Loucy (cell line): ENCODE data around the gene CENPP.
"Not testable (repeated sequence)": the region's sequence is repeated elsewhere in the genome, so short reads cannot be mapped to it uniquely, and the experiment has no call there.

Experiments
- H2AFZ ChIP-seq: fragments of 200-600 bp; sonication (generic); 2 replicates; pipeline ENCODE4 v1.6.0; 2016; ENCODE audit warnings: antibody characterized with exemption, mild to moderate bottlenecking, low read length, moderate library complexity
- H3F3A ChIP-seq: fragments of 200-600 bp; 2 replicates; pipeline ENCODE4 v1.6.0; 2016; ENCODE audit warnings: antibody characterized with exemption, low read depth, mild to moderate bottlenecking
- H3K27me3 ChIP-seq: fragments of 200-600 bp; sonication (generic); 2 replicates; pipeline ENCODE4 v1.6.1; 2014; ENCODE audit warnings: low read length, mild to moderate bottlenecking; ENCODE audit not compliant: insufficient read depth, poor library complexity, severe bottlenecking
- H3K36me3 ChIP-seq: fragments of 200-600 bp; sonication (generic); 2 replicates; pipeline ENCODE4 v1.6.1; 2016; ENCODE audit warnings: low read length; ENCODE audit not compliant: insufficient read depth
- H3K4me1 ChIP-seq: fragments of 200-600 bp; sonication (generic); 2 replicates; pipeline ENCODE4 v1.5.1; 2014; ENCODE audit warnings: low read length, mild to moderate bottlenecking; ENCODE audit not compliant: insufficient read depth, poor library complexity, severe bottlenecking
- H3K4me2 ChIP-seq: fragments of 200-600 bp; sonication (generic); 2 replicates; pipeline ENCODE4 v1.6.0; 2014; ENCODE audit warnings: antibody characterized with exemption, low read length, low read depth, mild to moderate bottlenecking; ENCODE audit not compliant: poor library complexity, severe bottlenecking
- H3K4me3 ChIP-seq: fragments of 200-600 bp; sonication (generic); 2 replicates; pipeline ENCODE4 v1.5.1; 2014; ENCODE audit warnings: low read length, mild to moderate bottlenecking, mixed read lengths; ENCODE audit not compliant: poor library complexity, severe bottlenecking
- H3K79me2 ChIP-seq: fragments of 200-600 bp; sonication (generic); 2 replicates; pipeline ENCODE4 v1.6.1; 2014; ENCODE audit warnings: low read length; ENCODE audit not compliant: insufficient read depth
- H3K9ac ChIP-seq: fragments of 200-600 bp; sonication (generic); 2 replicates; pipeline ENCODE4 v1.6.0; 2014; ENCODE audit warnings: mild to moderate bottlenecking, low read depth, low read length, moderate library complexity; ENCODE audit not compliant: poor library complexity, severe bottlenecking
- H3K9me2 ChIP-seq: fragments of 200-600 bp; sonication (generic); replicated peaks from 2 replicates; pipeline ENCODE4 v1.6.1; 2016; ENCODE audit warnings: low read depth, low read length, mixed read lengths
- H3K9me3 ChIP-seq: fragments of 200-600 bp; sonication (generic); 2 replicates; pipeline ENCODE4 v1.6.1; 2014; ENCODE audit warnings: mild to moderate bottlenecking, antibody characterized with exemption, low read length, low read depth; ENCODE audit not compliant: insufficient read depth
- H4K20me1 ChIP-seq: fragments of 200-600 bp; sonication (generic); 2 replicates; pipeline ENCODE4 v1.6.0; 2014; ENCODE audit warnings: antibody characterized with exemption, low read length, mild to moderate bottlenecking; ENCODE audit not compliant: insufficient read depth, poor library complexity, severe bottlenecking
- CTCF ChIP-seq: fragments of 200-600 bp; sonication (generic); conservative IDR thresholded peaks from 2 replicates; pipeline ENCODE4 v1.5.1; 2014; ENCODE audit warnings: mild to moderate bottlenecking, antibody characterized with exemption, low read length
- EZH2phosphoT487 ChIP-seq: fragments of 200-600 bp; IDR thresholded peaks from 2 replicates; pipeline ENCODE4 v1.6.1; 2018; ENCODE audit warnings: antibody characterized with exemption, mild to moderate bottlenecking, moderate library complexity, borderline replicate concordance

Gene CENPP

DNA sequence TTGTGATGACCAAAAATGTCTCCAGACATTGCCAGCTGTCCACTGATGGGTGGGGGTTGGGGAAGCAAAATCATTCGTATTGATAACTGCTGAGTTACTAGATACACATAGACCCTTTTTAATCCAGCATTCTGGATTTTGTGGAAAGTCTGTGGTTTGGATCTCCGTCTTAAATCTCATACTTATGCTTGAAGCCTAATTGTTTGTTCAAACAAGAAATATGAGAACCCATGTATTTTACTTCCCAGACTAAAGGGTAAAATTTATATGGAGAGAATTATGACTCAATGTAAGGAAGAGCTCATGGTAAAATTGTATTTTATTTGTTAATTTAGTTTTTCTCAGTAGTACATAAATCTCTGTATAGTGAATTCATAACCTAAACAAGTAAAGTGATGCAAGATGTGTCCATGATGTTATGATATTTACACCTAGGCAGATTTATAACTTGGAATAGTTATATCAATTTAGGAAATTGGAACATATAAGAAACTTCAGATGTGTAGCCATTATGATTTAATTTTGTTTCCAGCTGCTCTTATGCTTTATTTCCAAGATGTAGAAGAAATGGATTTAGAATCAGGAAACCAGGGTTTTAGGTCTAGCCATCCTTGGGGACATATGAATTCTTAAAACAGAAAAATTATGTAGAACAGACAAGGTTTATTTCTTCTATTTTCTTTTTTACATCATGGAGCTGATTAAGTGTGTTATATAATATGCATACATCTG is 83.2 kb downstream of the CENPP start:
- H3F3A ChIP-seq, result peaks cover 5% of the 10 kb centered on the region; the same call in 1 of the 2 replicates
- H3K4me3 ChIP-seq, result no peak overlapping the region
- no peak for TF ChIP-seq EZH2phosphoT487
- no peak for TF ChIP-seq CTCF
- no peaks in the 10 kb centered on the region for H4K20me1 ChIP-seq
- H3K27me3 ChIP-seq, result no peaks in the 10 kb centered on the region
- H3K4me2 ChIP-seq, result no peak overlapping the region
- H3K9me3 ChIP-seq, result no peaks in the 10 kb centered on the region
- peaks cover 56% of the 10 kb centered on the region for H3K4me1 ChIP-seq
- H3K36me3 ChIP-seq, result 0 out of 2 replicates have a peak, but pooled peaks cover 2% of the 10 kb centered on the region
- H3K79me2 ChIP-seq, result peaks cover 53% of the 10 kb centered on the region
- H2AFZ ChIP-seq, result no peak overlapping the region
- H3K9ac ChIP-seq, result no peak overlapping the region
- no peaks in the 10 kb centered on the region for H3K9me2 ChIP-seq

DNA sequence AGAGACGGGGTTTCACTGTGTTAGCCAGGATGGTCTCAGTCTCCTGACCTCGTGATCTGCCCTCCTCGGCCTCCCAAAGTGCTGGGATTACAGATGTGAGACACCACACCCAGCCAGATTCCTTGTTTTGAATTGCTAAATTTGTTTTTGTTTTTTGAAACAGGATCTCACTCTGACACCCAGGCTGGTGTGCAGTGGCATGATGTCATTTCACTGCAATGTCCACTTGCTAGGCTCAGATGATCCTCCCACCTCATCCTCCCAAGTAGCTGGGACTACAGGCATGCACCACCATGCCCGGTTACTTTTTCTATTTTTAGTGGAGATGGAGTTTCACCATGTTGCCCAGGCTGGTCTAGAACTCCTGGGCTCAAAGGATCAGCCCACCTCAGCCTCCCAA is 85.4 kb downstream of the CENPP start:
- not testable (repeated sequence) for H3K27me3 ChIP-seq

DNA sequence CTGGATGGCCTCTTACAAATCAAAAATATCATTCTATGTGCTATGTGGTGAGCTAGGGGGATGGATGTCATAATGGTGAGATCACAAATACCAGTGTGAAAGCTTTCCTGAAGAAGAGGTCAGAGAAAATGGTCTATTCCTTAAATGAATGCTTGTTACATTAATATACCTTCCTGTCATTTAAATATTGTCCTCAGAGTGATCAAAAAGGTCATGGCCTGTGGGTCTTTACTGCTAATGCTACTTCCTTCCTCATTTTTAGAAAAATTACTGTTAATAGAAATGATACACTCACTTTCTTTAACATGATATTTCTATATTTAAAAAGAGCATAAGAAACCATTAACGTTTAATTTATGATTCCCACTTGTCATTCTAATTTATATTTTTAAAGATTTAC is 88.8 kb downstream of the CENPP start:
- Histone ChIP-seq H3K4me1 (peaks cover 31% of the 10 kb centered on the region), H3K79me2 (peaks cover 6% of the 10 kb centered on the region; the same call in 1 of the 2 replicates), H3K9me2 (no peaks in the 10 kb centered on the region), H3K9me3 (no peaks in the 10 kb centered on the region), H3K4me3 (no peak overlapping the region), H3F3A (no peaks in the 10 kb centered on the region), H4K20me1 (no peaks in the 10 kb centered on the region), H2AFZ (no peak overlapping the region; the same call in 1 of the 2 replicates), H3K27me3 (no peaks in the 10 kb centered on the region), H3K36me3 (0 out of 2 replicates have a peak, but pooled peaks cover 2% of the 10 kb centered on the region), H3K9ac (no peak overlapping the region), H3K4me2 (no peak overlapping the region)
- TF ChIP-seq CTCF (no peak), EZH2phosphoT487 (no peak)

More for the DNA sequence above, 85.4 kb downstream of the CENPP start:
- Histone ChIP-seq H3K79me2 (peaks cover 35% of the 10 kb centered on the region), H3K4me1 (peaks cover 45% of the 10 kb centered on the region)
- H3K4me3 ChIP-seq, H3K36me3 ChIP-seq, H3K4me2 ChIP-seq, H3K9me2 ChIP-seq, H3K9ac ChIP-seq, H3K9me3 ChIP-seq, H3F3A ChIP-seq, H2AFZ ChIP-seq, H4K20me1 ChIP-seq: not testable (repeated sequence)
